ENCODE measurements around the gene EHD3.

DNA sequence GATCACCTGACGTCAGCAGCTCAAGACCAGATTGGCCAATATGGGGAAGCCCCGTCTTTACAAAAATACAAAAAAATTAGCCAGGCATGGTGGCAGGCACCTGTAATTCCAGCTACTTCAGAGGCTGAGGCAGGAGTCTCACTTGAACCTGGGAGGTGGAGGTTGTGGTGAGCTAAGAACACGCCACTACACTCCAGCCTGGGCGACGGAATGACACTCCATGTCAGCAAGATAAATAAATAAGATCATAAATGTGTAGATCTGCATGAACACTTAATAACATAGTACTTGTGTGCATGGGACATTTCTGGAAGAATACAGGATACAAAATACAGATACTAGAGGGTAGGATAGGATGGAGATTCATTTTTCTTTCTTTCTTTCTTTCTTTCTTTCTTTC is 9.1 kb downstream of the EHD3 start:
- TF ChIP-seq CREB1 (IDR thresholded peaks at IDR 0.05) (no peak), CTCF (IDR thresholded peaks at IDR 0.05; ENCODE audit: control extremely low read depth in 1 of 3, insufficient read depth in 1 of 3, low read depth in 1 of 3, low read length in 3 of 3) (no peak), POLR2A (IDR thresholded peaks at IDR 0.05; ENCODE audit: control extremely low read depth in 1 of 2, low read depth in 2 of 2, low read length in 2 of 2) (no peak), EP300 (IDR thresholded peaks at IDR 0.05; ENCODE audit: borderline replicate concordance in 1 of 2, low read depth in 2 of 2, low read length in 2 of 2) (no peak), YY1 (IDR thresholded peaks at IDR 0.05; ENCODE audit: low read depth, low read length) (no peak)

Measured in H1 (cell line).